ENCODE measurements around the gene MIF4GD.

MIF4GD gene

GRCh38 chr17:75289115-75289831 lies 18.2 kb upstream of the MIF4GD start, which contains the start of gene SLC25A19:
SLC25A19 (minus strand) TSS chr17:75289433; CDS start chr17:75286764, 2,669 bp downstream.
- ATAC-seq, result peak; percentile 99
- no peak for TF ChIP-seq ESRRG (CRISPR knock-in tag; IDR thresholded peaks at IDR 0.05)
- peak; percentile 69; the same call in 1 of the 2 replicates for TF ChIP-seq TSHZ2 (CRISPR knock-in tag; IDR thresholded peaks at IDR 0.05)
- no peak for TF ChIP-seq ZC3H10 (CRISPR knock-in tag; IDR thresholded peaks at IDR 0.05)

GRCh38 chr17:75288770-75289114 lies 17.7 kb upstream of the MIF4GD start:
- TF ChIP-seq GLIS3 (CRISPR knock-in tag; IDR thresholded peaks at IDR 0.05) (0 out of 2 replicates have a peak, but pooled peaks have one; percentile 31), TCF4 (CRISPR knock-in tag; IDR thresholded peaks at IDR 0.05; ENCODE audit: borderline replicate concordance) (no peak)
- peak; percentile 51 for ATAC-seq

DNA sequence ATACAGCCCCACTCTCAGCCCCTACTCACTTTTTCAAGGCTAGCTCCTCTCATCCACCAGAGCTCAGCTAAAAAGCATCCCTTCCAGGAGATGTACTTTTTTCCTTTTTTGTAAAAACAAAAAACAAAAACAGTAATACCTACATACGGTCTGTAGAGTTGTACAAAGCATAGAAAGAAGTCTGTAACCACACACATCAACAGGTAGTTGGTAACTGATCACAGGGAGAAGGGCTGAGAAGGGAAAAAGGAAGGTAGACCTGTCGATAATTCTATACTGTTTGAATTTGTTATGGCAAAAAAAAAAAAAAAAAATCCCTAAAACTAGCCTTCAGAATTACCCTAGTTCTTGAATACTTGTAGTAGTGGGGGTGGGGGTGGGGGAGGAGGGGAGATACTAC lies 17.3 kb upstream of the MIF4GD start:
- no peak for TF ChIP-seq PPARA (CRISPR knock-in tag; IDR thresholded peaks at IDR 0.05; ENCODE audit: borderline replicate concordance)
- no peak for TF ChIP-seq ARNTL (CRISPR knock-in tag; IDR thresholded peaks at IDR 0.05; ENCODE audit: borderline replicate concordance, low read depth)
- no peak for TF ChIP-seq ZFP3 (CRISPR knock-in tag; IDR thresholded peaks at IDR 0.05)
- no peak for TF ChIP-seq ZNF8 (CRISPR knock-in tag; IDR thresholded peaks at IDR 0.05)
- TF ChIP-seq ISL1 (CRISPR knock-in tag; IDR thresholded peaks at IDR 0.05), result no peak
- TF ChIP-seq, protein P1, sequence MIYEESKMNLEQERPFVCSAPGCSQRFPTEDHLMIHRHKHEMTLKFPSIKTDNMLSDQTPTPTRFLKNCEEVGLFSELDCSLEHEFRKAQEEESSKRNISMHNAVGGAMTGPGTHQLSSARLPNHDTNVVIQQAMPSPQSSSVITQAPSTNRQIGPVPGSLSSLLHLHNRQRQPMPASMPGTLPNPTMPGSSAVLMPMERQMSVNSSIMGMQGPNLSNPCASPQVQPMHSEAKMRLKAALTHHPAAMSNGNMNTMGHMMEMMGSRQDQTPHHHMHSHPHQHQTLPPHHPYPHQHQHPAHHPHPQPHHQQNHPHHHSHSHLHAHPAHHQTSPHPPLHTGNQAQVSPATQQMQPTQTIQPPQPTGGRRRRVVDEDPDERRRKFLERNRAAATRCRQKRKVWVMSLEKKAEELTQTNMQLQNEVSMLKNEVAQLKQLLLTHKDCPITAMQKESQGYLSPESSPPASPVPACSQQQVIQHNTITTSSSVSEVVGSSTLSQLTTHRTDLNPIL (CRISPR knock-in tag; IDR thresholded peaks at IDR 0.05; ENCODE audit: low read depth), result no peak
- no peak for ATAC-seq

DNA sequence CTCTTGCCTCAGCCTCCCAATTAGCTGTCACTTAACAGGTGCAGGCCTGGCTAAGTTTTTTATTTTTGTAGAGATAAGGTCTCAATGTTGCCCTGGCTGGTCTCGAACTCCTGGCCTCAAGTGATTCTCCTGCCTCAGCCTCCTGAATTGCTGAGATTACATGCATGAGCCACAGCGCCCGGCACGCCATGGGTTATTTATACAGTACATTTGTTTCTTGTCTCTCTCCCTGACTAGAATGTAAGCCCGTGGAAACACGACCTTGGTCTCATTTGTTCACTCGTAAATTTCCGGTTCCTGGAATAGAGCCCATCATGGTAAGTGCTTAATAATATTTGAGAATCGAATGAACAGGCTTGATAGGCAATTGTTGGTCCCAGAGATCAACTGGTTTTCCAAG lies 16.2 kb upstream of the MIF4GD start:
- no peak for ATAC-seq

More for the DNA sequence above, 16.2 kb upstream of the MIF4GD start:
- TF ChIP-seq, protein P1 (CRISPR knock-in tag; IDR thresholded peaks at IDR 0.05; ENCODE audit: low read depth), result no peak
- no peak for TF ChIP-seq TSHZ2 (CRISPR knock-in tag; IDR thresholded peaks at IDR 0.05)
- TF ChIP-seq, protein P2, sequence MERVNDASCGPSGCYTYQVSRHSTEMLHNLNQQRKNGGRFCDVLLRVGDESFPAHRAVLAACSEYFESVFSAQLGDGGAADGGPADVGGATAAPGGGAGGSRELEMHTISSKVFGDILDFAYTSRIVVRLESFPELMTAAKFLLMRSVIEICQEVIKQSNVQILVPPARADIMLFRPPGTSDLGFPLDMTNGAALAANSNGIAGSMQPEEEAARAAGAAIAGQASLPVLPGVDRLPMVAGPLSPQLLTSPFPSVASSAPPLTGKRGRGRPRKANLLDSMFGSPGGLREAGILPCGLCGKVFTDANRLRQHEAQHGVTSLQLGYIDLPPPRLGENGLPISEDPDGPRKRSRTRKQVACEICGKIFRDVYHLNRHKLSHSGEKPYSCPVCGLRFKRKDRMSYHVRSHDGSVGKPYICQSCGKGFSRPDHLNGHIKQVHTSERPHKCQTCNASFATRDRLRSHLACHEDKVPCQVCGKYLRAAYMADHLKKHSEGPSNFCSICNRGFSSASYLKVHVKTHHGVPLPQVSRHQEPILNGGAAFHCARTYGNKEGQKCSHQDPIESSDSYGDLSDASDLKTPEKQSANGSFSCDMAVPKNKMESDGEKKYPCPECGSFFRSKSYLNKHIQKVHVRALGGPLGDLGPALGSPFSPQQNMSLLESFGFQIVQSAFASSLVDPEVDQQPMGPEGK (CRISPR knock-in tag; IDR thresholded peaks at IDR 0.05; ENCODE audit: borderline replicate concordance), result no peak
- no peak for TF ChIP-seq ZNF70 (CRISPR knock-in tag; IDR thresholded peaks at IDR 0.05)
- TF ChIP-seq PPARA (CRISPR knock-in tag; IDR thresholded peaks at IDR 0.05; ENCODE audit: borderline replicate concordance), result no peak
- TF ChIP-seq ZFP3 (CRISPR knock-in tag; IDR thresholded peaks at IDR 0.05), result no peak
- TF ChIP-seq CSDC2 (CRISPR knock-in tag; IDR thresholded peaks at IDR 0.05), result no peak
- no peak for TF ChIP-seq CSRNP3 (CRISPR knock-in tag; IDR thresholded peaks at IDR 0.05)
- no peak for TF ChIP-seq RARB (CRISPR knock-in tag; IDR thresholded peaks at IDR 0.05)
- TF ChIP-seq OSR1 (CRISPR knock-in tag; IDR thresholded peaks at IDR 0.05), result no peak
- no peak for TF ChIP-seq ZC3H10 (CRISPR knock-in tag; IDR thresholded peaks at IDR 0.05)
- TF ChIP-seq ESRRG (CRISPR knock-in tag; IDR thresholded peaks at IDR 0.05), result no peak

All from SK-N-SH treated with all-trans-retinoic acid at 6 μM for 48 hours (cell line).